Hindlimb muscle (tissue), 1 donor: ENCODE data around the gene KLHDC7B. TPM values are rescaled to one million over a fixed set of nuclear protein-coding genes. Genes with fewer than 3 reads are reported as not detected.

ENCODE experiments used
- DNase-seq: peaks from one replicate; pipeline ENCODE4 v3.0.0-alpha.2; 2013
- polyA plus RNA-seq: library from polyadenylated mRNA; unstranded; fragments of 120-200 nt; gene quantifications from one replicate; pipeline ENCODE4 v1.2.1, GENCODE V29; 2013; ENCODE audit not compliant: insufficient read length

Gene KLHDC7B
- polyA plus RNA-seq, 1 donor: not detected

- no peak for DNase-seq
Observed at GRCh38 chr22:50548921-50549790, 3.5 kb downstream of the KLHDC7B start.

GRCh38 chr22:50550395-50550794 lies 4.7 kb downstream of the KLHDC7B start:
- no peak for DNase-seq

- DNase-seq: no peak
Observed at GRCh38 chr22:50551160-50551752, 5.6 kb downstream of the KLHDC7B start.

GRCh38 chr22:50553310-50553709 lies 7.6 kb downstream of the KLHDC7B start:
- no peak for DNase-seq

- DNase-seq: no peak
Observed at GRCh38 chr22:50556703-50557102, 11.0 kb downstream of the KLHDC7B start.

- DNase-seq: no peak
Observed at GRCh38 chr22:50560034-50560433, 14.3 kb downstream of the KLHDC7B start.

GRCh38 chr22:50561401-50562358 lies 16.0 kb downstream of the KLHDC7B start:
- no peak for DNase-seq

- DNase-seq: peak; percentile 91
Observed at GRCh38 chr22:50562523-50563412, 17.1 kb downstream of the KLHDC7B start, which contains the start of gene SYCE3. SYCE3 (minus strand) TSS chr22:50562919; CDS start chr22:50556405, 6,514 bp downstream.

GRCh38 chr22:50563413-50564160 lies 17.9 kb downstream of the KLHDC7B start:
- DNase-seq: no peak

GRCh38 chr22:50564289-50564688 lies 18.6 kb downstream of the KLHDC7B start:
- no peak for DNase-seq

GRCh38 chr22:50567721-50568252 lies 22.1 kb downstream of the KLHDC7B start:
- no peak for DNase-seq

- no peak for DNase-seq
Observed at GRCh38 chr22:50568626-50569025, 22.9 kb downstream of the KLHDC7B start.

- no peak for DNase-seq
Observed at GRCh38 chr22:50569041-50569459, 23.4 kb downstream of the KLHDC7B start.

- no peak for DNase-seq
Observed at GRCh38 chr22:50569896-50570535, 24.3 kb downstream of the KLHDC7B start.

GRCh38 chr22:50570861-50571260 lies 25.2 kb downstream of the KLHDC7B start:
- DNase-seq: no peak

GRCh38 chr22:50571264-50572175 lies 25.8 kb downstream of the KLHDC7B start:
- DNase-seq: no peak

- no peak for DNase-seq
Observed at GRCh38 chr22:50572965-50573364, 27.3 kb downstream of the KLHDC7B start.

GRCh38 chr22:50573491-50574382 lies 28.0 kb downstream of the KLHDC7B start:
- no peak for DNase-seq
